Activated T-cell treated with anti-CD3 and anti-CD28 coated beads for 1 hour (primary cell): ENCODE results near the gene SPAG5.
"Not testable (repeated sequence)": the region's sequence is repeated elsewhere in the genome, so short reads cannot be mapped to it uniquely, and the experiment has no call there.

Source experiments
- DNase-seq: peaks from one replicate; pipeline ENCODE4 v3.0.0-alpha.2; 2020; ENCODE audit warnings: low read depth

The SPAG5 gene

DNA sequence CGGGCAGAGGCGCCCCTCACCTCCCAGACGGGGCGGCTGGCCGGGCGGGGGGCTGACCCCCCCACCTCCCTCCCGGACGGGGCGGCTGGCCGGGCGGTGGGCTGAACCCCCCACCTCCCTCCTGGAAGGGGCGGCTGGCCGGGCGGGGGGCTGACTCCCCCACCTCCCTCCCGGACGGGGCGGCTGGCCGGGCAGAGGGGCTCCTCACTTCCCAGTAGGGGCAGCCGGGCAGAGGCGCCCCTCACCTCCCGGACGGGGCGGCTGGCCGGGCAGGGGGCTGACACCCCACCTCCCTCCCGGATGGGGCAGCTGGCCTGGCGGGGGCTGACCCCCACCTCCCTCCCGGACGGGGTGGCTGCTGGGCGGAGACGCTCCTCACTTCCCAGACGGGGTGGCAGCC lies 5.2 kb upstream of the SPAG5 start:
- not testable (repeated sequence) for DNase-seq

DNA sequence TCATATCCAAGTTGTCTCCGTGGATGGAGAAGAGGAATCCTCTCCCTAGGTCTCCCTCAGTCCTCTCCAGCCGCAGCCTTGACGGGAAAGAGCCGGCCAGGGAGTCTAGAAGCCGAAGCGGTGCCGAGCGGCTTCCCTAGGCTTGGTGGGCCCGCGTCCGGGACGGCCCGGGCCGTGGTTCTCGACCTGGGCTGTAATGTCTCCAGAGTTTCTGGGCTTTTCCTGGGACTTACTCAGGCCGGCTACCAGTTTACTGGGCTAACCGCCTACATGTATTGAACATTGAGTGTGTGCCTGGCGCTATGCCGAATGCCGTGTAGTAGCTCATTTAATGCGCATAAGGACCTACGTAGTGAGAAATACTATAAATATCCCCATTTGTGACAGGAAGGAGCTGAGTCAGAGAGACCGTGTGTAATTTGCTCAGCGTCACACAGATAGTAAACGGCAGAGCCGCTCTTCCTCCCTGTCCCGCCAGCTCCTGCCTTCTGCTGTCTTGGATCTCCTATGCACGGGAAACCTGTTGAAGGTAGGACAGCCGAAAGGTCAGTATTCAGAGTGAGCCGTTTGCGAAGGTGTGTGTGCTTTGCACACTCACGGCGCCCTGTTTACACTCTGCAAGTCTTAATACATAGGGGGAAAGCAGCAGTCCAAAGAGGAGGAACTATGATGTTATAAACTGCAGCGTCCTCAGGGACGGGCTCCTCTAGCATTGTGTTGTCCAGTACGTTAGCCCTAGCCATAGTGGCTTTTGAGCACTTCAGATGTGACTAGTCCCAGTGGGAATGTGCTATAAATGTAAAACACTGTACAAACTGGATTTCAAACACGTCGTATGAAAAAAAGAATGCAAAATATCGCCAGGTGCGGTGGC lies 723 bp upstream of the SPAG5 start:
- peak; percentile 49 for DNase-seq

DNA sequence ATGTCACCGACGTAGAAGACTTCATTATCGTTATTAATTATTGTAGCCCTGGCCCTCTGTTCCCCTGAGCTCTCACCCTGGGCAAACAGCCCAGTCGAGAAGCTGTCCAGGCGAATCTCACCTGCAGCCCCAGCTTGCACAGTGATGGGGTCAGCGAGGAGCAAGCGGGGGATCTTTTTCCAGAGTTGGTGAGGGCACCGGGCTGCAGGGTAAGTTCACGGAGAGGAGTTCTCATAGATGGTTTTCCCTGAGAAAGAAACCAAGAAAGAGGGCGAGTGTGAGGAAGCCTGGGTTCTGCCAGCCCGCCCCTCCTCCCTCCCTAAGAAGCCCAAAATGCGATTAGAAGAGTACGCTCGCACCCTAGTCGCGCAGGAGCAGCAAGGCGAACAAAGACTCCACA lies 436 bp downstream of the SPAG5 start:
- no peak for DNase-seq

DNA sequence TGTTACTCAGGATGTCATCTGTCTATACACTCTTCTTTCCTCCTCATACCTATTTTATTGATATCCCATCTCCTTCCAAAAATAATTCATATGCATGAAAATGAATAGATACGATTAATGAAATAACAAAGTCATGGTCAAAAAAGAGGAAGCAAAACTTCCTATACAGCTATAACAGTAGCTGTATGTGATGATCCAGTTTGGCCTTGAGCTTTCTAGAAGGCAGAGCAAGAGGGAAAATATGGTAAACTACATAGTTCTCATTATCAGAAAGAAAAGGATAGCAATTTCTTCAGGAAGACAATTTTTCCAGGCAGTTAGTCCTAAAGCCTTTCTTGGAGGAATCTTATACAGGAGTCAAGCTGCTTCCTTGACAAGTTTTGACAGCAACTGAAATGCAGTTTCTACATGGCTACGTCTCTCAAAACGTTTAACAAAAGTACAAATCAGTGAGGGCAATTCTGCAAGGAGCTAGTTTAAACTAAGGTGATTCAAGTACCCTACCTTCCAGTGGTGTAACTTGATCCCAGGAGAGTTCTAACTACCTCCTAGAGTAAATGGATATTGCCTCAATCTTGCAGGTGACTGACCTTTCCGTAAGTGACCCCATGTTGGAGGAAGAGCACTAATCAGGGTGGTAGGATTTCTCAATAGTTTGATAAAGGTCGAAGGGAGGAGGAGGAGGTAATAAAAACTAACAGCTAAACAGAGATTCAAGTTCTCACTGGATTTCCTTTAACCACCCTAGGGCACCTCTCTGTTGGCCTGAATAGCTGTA lies 1.0 kb downstream of the SPAG5 start:
- no peak for DNase-seq

DNA sequence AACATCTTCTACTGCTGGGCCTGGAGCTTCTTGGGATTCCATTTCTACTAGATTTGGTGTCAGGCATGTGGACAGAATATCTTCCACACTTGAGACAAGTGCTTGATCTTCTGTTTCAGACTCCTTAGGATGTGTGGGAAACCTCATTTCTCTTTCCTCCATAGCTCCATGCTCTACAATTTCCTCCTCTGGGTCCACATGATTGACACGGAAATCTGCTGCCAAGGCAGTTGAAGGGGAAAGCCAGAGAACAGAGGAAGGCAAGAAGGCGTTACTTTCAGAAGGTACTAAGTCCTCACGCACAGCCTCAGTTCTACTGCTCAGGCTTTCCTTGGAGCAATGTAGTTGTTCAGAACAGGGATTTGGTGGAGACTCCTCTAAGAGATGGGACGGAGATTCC lies 6.6 kb downstream of the SPAG5 start:
- DNase-seq, result no peak

DNA sequence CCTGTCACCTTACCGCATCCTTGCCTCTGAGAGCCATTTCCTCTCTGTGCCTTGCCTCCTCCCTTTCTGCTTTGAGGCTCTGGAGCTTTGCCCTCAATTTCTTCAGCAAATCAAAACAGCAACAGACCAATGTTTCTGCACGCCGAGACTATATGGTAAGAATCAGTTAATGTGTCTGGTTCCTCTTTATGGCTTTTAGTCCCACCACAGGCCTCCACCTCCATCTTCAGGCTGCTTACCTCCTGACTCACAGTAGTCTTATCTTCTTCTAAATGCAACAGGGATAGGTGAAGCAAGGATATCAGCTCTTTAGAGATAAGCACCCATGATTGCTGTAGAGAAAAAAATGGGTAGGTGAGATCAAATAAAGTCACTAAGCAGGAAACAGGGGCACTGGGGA lies 13.0 kb downstream of the SPAG5 start:
- DNase-seq, result no peak

DNA sequence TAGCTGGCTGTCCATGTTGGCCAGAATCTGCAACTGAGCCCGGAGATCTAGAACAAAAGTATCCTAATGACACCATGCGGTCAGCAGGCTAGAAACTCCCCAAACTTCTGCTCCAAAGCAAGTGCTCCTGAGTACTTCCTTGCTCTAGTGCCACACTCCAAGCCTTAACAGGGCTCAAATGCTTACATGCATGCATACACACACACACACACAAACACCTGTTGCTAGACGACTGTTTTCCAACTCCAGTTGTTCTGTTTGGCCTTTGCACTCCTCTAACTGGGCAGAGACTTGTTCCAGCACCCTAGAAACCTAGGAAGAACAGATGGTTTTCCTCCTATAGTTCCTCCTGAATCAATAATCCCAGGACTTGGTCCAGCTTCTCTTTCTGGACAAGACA lies 14.4 kb downstream of the SPAG5 start:
- DNase-seq, result no peak

DNA sequence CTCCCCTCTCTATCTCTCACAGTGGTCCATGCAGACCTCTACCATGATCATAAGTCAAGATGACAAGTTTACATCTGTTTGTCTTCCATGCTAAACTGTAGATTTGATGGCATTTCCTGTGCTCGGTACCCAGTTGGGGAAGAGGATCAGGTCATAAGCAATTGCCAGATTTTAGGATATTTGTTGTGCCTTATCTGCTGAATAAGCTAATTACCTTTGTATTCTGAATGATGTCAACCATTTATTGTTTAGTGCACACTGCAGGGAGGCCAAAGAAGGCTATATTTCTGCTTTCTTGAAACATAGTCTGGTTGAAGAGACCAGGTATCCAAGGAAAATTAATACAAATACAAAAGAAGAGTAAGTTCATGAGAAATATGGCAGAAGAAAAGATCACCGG lies 16.3 kb downstream of the SPAG5 start:
- DNase-seq, result no peak

DNA sequence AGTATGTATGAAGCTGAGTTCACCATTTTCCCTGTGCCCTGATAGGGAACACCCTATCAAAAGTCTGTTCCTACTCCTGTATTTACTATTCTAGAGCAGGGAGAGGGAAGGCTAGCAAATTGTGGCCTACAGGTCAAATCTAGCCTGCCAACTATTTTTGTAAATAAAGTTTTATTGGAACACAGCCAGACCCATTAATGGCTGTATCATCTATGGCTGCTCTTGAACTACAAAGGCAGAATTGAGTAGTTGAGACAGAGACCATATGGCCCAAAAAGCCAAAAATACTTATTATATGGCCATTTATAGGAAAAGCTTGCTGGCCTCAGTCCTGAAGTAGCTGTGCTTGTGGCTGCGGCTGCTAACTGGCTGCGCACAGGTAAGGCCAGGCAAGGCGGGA lies 17.9 kb downstream of the SPAG5 start:
- DNase-seq, result no peak

DNA sequence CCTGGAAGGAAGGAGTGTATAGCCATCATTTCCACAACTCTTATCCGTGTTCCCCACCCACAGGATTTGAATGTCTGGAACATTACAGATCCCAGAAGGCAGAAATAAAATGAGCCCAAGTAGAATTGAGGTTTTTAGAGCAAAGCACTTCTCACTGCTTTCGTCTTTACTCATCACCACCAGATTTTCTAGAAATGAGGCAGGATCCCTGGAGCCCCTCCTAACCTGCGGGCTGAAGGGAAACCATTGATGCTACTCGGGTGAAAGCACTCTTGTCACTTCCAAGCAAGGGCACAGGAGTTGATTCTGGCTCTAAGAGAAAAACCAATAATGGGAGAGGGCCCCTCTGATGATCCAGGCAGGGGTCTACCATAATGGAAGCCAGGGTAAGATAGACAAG lies 19.3 kb downstream of the SPAG5 start:
- DNase-seq, result no peak

DNA sequence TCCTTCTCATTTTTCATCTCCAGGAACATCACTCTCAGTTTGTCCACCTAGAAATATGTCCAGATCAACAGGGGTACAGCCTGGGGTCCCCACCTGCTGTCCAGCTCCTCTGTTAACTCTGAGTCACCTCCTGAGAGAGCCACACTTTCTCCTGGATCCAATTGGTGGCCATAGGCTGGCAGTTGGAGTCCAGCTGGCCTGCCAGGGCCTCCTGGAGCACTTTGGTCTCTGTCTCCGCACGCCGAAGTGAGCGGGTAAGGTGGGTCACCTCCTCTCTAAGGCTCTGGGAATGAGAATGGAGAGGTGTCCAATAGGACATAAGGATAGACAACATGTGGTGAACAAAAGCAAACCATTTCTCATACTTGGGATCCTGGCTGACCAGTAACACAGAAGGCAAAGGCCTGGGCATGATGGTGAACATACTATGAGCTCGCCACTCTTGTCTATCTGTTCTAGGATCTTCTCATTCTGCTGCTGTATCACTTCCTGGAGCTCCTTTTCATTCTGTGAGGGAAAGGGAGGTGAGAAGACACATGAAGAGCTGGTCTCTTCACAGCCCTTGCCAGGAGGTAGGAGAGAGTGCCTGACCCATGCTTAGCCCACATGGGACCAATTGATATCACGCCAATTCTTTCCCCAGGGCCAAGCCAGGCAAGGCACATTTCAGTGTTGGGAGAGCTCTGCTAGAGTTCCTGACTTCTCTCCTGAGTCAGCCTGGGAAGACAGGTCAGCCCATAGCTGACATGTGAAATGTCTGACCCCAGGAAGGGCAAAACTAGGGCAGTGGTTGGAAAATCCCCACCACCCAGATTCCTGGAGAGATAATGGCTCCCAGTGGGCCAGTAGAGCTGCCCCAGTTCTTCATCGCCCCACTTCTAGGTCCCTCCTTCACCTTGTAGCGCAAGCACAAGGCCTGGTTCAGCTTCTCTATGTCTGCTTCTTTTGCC lies 20.3 kb downstream of the SPAG5 start:
- no peak for DNase-seq

DNA sequence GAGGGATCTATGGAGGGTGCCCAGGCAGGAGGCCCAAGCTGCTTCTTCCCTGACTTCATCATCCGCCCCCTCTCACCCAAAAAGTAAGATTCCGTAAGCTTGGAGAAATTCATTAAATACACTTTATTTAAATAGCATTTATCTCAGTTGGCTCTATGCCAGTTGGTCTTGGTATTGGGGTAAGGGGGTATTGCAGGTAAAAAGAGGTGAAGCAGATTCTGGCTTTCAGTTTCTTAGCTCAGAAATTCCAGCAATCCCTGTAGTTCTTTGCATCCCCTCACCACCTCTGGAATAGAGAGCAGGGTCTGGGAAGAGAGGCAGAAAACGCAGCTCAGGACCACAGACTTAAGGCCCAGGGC lies 21.4 kb downstream of the SPAG5 start:
- no peak for DNase-seq

DNA sequence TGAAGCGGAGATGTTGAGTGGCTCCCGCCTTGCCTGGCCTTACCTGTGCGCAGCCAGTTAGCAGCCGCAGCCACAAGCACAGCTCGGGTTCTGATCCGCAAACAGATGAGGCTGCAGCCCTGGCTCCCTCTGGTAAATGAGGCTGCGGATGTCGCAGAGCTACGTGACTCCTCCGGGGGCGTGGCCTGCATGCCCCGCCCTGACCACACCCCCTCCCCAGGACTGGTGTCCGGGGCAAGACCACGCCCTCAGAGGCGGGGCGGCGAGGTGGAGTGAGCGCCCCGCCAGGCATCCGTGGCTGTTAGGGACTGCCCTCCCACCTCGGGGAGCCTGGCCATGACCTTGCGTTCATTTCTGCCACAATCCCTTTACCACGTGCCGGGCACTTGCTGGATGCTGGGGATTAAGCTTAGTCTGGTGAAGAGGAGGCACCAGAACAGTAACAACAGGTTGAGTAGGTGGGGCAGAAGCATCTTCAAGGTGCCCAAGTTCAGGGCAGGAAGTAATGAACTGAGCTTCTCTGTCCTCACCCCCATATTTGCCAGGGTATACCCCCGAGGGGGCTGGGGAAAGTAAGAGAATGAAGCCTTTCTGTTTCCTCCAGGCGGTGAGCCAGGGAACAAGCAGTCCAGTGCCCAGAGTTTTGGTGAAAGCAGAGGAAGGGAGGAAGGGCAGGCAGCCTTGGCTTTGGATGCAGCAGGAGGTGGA lies 21.9 kb downstream of the SPAG5 start, which contains the start of gene ALDOC:
Gene ALDOC, minus strand, starts transcription at position 138 of the 708 bp plus-strand sequence. CDS start 1,363 bp downstream, outside the sequence.
- DNase-seq, result peak; percentile 98

DNA sequence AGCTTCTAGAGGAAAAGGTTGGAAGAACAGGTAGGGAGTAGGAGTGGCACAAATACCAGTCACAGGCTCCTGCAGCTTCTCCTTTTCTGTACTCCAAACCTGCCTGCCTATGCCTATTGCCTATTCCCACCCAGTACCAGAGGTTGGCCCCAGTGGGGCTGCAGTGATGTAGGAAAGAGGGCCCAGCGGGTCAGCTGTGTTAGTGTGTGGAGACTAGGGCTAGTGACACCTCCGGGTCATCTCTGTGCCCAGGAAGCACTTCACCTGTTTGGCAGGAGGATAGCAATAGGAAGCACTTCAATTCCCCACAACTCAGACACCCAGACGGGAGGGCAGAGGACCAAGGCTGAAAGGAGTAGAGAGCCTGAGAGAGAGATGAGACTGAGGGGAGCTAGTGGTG lies 22.8 kb downstream of the SPAG5 start:
- not testable (repeated sequence) for DNase-seq

DNA sequence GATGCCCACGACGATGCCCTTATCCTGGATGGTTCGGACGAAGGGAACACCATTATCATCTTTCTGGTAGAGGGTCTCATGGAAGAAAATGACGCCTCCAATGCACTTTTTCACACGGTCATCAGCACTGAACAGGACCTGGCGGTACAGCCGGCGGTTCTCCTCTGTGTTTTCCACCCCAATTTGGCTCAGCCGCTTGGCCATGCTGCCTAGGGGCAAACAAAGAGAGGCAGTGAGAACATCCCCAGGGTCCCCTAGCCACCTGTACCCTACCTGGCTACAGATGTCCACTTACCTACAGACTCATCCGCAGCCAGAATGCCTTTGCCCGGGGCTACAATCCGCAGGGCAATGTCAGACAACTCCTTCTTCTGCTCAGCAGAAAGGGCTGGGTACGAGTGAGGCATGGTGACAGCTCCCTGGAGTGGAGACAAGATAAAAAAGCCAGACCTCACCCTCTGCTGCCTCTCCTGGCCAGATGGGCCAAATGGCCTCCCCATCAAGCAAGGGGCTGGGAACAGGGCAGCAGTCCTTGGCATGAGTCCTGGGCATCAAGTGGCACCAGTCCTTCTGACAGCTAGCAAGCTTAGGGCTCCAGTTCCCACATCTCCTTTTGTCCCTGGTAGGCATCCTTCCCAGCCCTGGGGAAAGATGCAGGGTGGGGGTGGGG lies 23.6 kb downstream of the SPAG5 start:
- DNase-seq, result no peak

DNA sequence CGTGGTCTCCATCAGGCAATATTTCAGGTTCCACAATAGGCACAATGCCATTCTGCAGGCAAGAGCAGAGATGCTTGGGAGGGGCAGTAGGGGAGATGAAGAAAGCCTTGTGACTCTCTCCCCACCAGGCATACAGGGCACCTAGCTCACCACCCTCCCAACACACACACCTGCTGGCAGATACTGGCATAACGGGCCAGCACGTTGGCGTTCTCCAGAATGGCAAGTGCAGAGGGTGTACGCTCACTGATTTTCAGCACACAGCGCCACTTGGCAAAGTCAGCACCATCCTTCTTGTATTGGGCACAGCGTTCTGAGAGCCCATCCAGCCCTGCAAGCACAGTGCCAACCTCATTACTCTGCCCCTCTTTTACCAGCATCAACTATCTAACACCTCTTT lies 24.3 kb downstream of the SPAG5 start:
- no peak for DNase-seq

DNA sequence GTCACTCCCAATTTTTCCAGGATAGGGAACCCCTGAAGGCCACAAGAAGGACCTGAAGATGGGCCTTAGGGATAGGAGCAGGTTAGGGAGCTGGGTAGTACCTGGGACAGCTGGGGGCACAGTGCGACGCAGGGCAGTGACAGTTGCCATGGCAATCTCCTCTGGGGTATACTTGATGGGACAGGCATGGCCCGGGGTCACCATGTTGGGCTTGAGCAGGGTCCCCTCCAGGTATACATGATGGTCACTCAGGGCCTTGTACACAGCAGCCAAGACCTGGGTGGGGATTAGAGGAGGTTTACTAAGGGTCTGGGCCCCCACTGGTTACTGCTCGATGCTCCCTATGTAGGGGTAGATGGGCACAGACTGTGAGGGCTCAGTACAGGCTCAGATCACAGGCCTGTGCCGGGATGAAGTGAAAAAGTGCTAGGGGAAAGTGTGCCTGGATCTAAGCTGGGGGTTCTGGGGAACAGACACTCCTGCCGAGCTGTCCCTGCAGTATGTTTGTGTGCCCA lies 24.8 kb downstream of the SPAG5 start:
- no peak for DNase-seq

DNA sequence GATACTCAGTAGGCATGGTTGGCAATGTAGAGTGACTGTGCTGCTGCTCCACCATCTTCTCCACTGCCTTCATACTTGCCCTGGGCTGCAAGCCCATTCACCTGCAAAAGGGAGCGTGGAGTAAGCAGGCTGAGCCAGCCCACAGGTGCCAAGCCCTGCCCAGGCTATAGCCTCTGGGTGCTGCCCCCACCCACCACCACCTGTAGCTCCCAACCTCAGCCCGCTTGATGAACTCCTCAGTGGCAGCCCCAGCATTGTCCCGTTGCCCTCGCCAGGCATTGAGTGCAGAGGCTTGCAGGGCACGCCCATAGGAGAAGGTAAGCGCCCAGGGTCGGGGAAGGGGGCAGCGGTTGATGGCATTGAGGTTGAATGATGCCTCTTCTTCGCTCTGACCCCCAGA lies 25.3 kb downstream of the SPAG5 start:
- no peak for DNase-seq

DNA sequence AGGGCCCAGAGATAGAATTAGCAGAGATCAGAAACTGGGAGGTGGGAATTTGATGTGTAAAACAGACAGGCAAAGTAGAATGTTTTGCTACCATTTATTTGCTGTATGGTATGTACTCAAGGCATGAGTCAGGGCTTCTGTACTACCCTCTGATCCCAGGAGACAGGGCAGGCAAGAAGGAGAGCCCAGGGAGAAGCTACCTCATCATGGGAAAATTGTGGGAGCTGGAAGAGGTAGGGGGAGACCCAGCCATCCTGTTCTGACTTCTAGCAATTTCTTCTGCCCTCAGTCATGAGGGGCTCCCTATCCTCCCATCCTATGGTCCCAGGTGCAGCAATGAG lies 25.8 kb downstream of the SPAG5 start:
- DNase-seq, result no peak

DNA sequence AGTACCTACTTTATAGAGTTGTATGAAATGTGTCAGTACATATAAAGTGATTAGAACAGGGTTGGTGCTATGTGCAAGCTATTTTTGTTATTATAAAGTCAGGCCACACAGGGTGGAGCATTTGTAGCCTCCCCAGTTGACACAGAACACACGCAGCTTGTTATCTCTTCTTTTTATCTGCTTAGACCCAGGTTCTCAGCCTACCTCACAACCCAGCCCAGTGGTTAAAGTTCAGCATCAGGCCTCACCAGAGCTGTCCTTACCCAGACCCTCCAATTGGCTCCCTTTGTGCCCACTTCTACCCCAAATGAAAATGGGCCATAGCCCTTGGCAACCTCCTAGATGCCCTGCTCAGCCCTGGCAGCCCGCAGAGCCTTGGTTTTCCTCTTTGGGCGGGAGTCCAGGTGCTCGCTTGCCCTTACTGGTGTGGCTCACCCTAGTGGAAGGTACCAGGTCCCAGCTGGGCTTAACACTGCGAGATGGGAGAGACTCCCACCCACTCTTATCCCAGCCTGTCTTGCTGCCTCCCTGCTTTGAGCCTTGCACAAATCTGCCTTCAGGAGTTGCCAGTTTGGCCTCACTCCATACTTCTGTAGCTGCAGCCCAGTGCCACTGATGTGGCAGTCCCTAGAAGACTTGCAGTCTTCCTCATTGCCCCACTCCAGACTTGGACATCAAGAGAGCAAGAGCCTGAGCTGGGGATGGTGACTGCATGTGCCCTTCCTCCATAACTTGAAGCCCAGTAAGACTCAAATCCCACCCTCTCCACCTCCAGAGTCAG lies 26.4 kb downstream of the SPAG5 start:
- no peak for DNase-seq
